Naive thymus-derived CD8-positive, alpha-beta T cell (primary cell): ENCODE data around the gene SPO11. TPM values are rescaled to one million over a fixed set of nuclear protein-coding genes. Genes with fewer than 3 reads are reported as not detected.

ENCODE experiments used
- ATAC-seq, 2 donors: fragments of 150-1000 bp; cut with Tn5 transposase in 1 of 2; sonication (Bioruptor Pico), chemical (Tn5 transposase) in 1 of 2; 1 replicate in 1 of 2; 2 replicates in 1 of 2; pipeline ENCODE4 v1.10.0; 2021; ENCODE audit warnings: mild to moderate bottlenecking in 2 of 2, moderate library complexity in 2 of 2
- POLR2A ChIA-PET: fragments of 350-600 bp; sonication (Branson Sonifier 250); formaldehyde crosslinking; loops from one replicate; lab custom pipeline; 2021; ENCODE audit warnings: antibody characterized with exemption; lab: Charles Lee
- DNase-seq, 10 donors: peaks; one replicate each; pipeline versions ENCODE4 v3.0.0 to v3.0.0-alpha.2; 2020 to 2022
- H3K27ac Mint-ChIP-seq, 10 donors: one replicate each; pipeline ENCODE4 v1.8.0; 2020 to 2022; ENCODE audit warnings: mild to moderate bottlenecking in 10 of 10, mixed read lengths in 10 of 10, moderate library complexity in 4 of 10, inconsistent platforms in 1 of 10
- H3K27me3 Mint-ChIP-seq, 5 donors: one replicate each; pipeline ENCODE4 v1.8.0; 2021 to 2022; ENCODE audit warnings: mixed read lengths in 5 of 5
- H3K36me3 Mint-ChIP-seq, 3 donors: one replicate each; pipeline ENCODE4 v1.8.0; 2020 to 2022; ENCODE audit warnings: mixed read lengths in 3 of 3, mild to moderate bottlenecking in 2 of 3, inconsistent platforms in 1 of 3
- H3K4me1 Mint-ChIP-seq, 4 donors: one replicate each; pipeline ENCODE4 v1.8.0; 2021 to 2022; ENCODE audit warnings: mixed read lengths in 4 of 4
- H3K4me3 Mint-ChIP-seq, 10 donors: one replicate each; pipeline ENCODE4 v1.8.0; 2020 to 2022; ENCODE audit warnings: mild to moderate bottlenecking in 10 of 10, mixed read lengths in 10 of 10, moderate library complexity in 6 of 10, inconsistent platforms in 1 of 10
- H3K9me3 Mint-ChIP-seq, 9 donors: one replicate each; pipeline ENCODE4 v1.8.0; 2020 to 2022; ENCODE audit warnings: mixed read lengths in 9 of 9, mild to moderate bottlenecking in 3 of 9, inconsistent platforms in 1 of 9, moderate library complexity in 1 of 9
- polyA plus RNA-seq, 3 donors: library from polyadenylated mRNA; unstranded; fragments of 300-500 nt; fragmentation: Illumina TruSeq; gene quantifications; one replicate each; pipeline ENCODE4 v1.2.3, GENCODE V29; 2021
- total RNA-seq, 8 experiments: library from RNA in 2 of 8; stranded (reverse) in 2 of 8; gene quantifications; one replicate each; pipeline ENCODE4 v1.2.3 and lab custom pipeline; 2021 to 2026

SPO11 gene
- total and polyA plus RNA-seq, 5 experiments from 2014 or later: not detected

GRCh38 chr20:57291694-57292093 is 37.9 kb upstream of the SPO11 start:
- Mint-ChIP-seq H3K27ac (no peak overlapping the region), H3K4me3 (no peak overlapping the region), H3K36me3 (no peaks in the 10 kb centered on the region), H3K27me3 (peaks cover 27 to 66% (median 43%) of the 10 kb centered on the region in 5 donors), H3K4me1 (peaks cover 0 to 2% (median under 1%) of the 10 kb centered on the region in 4 donors), H3K9me3 (no peaks in the 10 kb centered on the region)
- POLR2A ChIA-PET: no interaction called here
- ATAC-seq: no peak
- DNase-seq: no peak

- no peaks in the 10 kb centered on the region for H3K36me3 Mint-ChIP-seq
- ATAC-seq: no peak
- peaks cover 0 to 2% (median under 1%) of the 10 kb centered on the region in 4 donors for H3K4me1 Mint-ChIP-seq
- H3K4me3 Mint-ChIP-seq: no peak overlapping the region
- H3K27ac Mint-ChIP-seq: no peak overlapping the region
- POLR2A ChIA-PET: no interaction called here
- no peak for DNase-seq
- H3K27me3 Mint-ChIP-seq: peaks cover 21 to 57% (median 35%) of the 10 kb centered on the region in 5 donors
- H3K9me3 Mint-ChIP-seq: no peaks in the 10 kb centered on the region
Measured at GRCh38 chr20:57292611-57293010, 37.0 kb upstream of the SPO11 start.

GRCh38 chr20:57293995-57294394 is 35.6 kb upstream of the SPO11 start:
- Mint-ChIP-seq H3K9me3 (no peaks in the 10 kb centered on the region), H3K27ac (no peak overlapping the region), H3K27me3 (peaks cover 15 to 56% (median 26%) of the 10 kb centered on the region in 5 donors), H3K4me1 (peaks cover 0 to 1% (median 0%) of the 10 kb centered on the region in 4 donors), H3K36me3 (no peaks in the 10 kb centered on the region), H3K4me3 (no peak overlapping the region)
- ATAC-seq: no peak
- POLR2A ChIA-PET: no interaction called here
- DNase-seq: no peak

- ATAC-seq (no peak), DNase-seq (no peak)
- Mint-ChIP-seq H3K9me3 (no peaks in the 10 kb centered on the region), H3K4me1 (peaks cover 0 to 1% (median 0%) of the 10 kb centered on the region in 4 donors), H3K27ac (no peak overlapping the region), H3K27me3 (peaks cover 15 to 54% (median 26%) of the 10 kb centered on the region in 5 donors), H3K36me3 (no peaks in the 10 kb centered on the region), H3K4me3 (no peak overlapping the region)
- POLR2A ChIA-PET: no interaction called here
Measured at GRCh38 chr20:57294550-57294949, 35.1 kb upstream of the SPO11 start.

- Mint-ChIP-seq H3K4me3 (no peak overlapping the region), H3K36me3 (no peaks in the 10 kb centered on the region), H3K27me3 (peaks cover 0 to 33% (median 10%) of the 10 kb centered on the region in 5 donors), H3K27ac (peak overlapping the region in 1 of 10 donors; percentile 2), H3K4me1 (no peaks in the 10 kb centered on the region), H3K9me3 (no peaks in the 10 kb centered on the region)
- POLR2A ChIA-PET: no interaction called here
- ATAC-seq: no peak
- DNase-seq: no peak
Measured at GRCh38 chr20:57298457-57298856, 31.1 kb upstream of the SPO11 start.

GRCh38 chr20:57301026-57301425 is 28.6 kb upstream of the SPO11 start:
- H3K4me1 Mint-ChIP-seq: no peaks in the 10 kb centered on the region
- peaks cover 1 to 31% (median 8%) of the 10 kb centered on the region in 5 donors for H3K27me3 Mint-ChIP-seq
- DNase-seq (no peak), ATAC-seq (no peak)
- H3K4me3 Mint-ChIP-seq: no peak overlapping the region
- H3K36me3 Mint-ChIP-seq: no peaks in the 10 kb centered on the region
- H3K27ac Mint-ChIP-seq: no peak overlapping the region
- POLR2A ChIA-PET: no interaction called here
- no peaks in the 10 kb centered on the region for H3K9me3 Mint-ChIP-seq

GRCh38 chr20:57306747-57307146 is 22.9 kb upstream of the SPO11 start:
- Mint-ChIP-seq H3K27me3 (peaks cover 9 to 25% (median 14%) of the 10 kb centered on the region in 5 donors), H3K4me3 (no peak overlapping the region), H3K4me1 (no peaks in the 10 kb centered on the region), H3K9me3 (no peaks in the 10 kb centered on the region), H3K36me3 (no peaks in the 10 kb centered on the region), H3K27ac (no peak overlapping the region)
- POLR2A ChIA-PET: no interaction called here
- no peak for DNase-seq
- ATAC-seq: no peak

GRCh38 chr20:57308451-57309271 is 20.9 kb upstream of the SPO11 start:
- no peak overlapping the region for H3K27ac Mint-ChIP-seq
- peaks cover 6 to 14% (median 12%) of the 10 kb centered on the region in 5 donors for H3K27me3 Mint-ChIP-seq
- POLR2A ChIA-PET: no interaction called here
- H3K36me3 Mint-ChIP-seq: no peaks in the 10 kb centered on the region
- H3K4me3 Mint-ChIP-seq: no peak overlapping the region
- no peaks in the 10 kb centered on the region for H3K4me1 Mint-ChIP-seq
- no peak for DNase-seq
- no peaks in the 10 kb centered on the region for H3K9me3 Mint-ChIP-seq
- no peak for ATAC-seq

GRCh38 chr20:57309544-57310115 is 20.0 kb upstream of the SPO11 start:
- DNase-seq (no peak), ATAC-seq (no peak)
- H3K9me3 Mint-ChIP-seq: no peaks in the 10 kb centered on the region
- POLR2A ChIA-PET: no interaction called here
- peaks cover 6 to 17% (median 13%) of the 10 kb centered on the region in 5 donors for H3K27me3 Mint-ChIP-seq
- no peak overlapping the region for H3K27ac Mint-ChIP-seq
- H3K4me3 Mint-ChIP-seq: no peak overlapping the region
- H3K4me1 Mint-ChIP-seq: no peaks in the 10 kb centered on the region
- no peaks in the 10 kb centered on the region for H3K36me3 Mint-ChIP-seq

GRCh38 chr20:57310821-57311514 is 18.6 kb upstream of the SPO11 start:
- Mint-ChIP-seq H3K4me1 (no peaks in the 10 kb centered on the region), H3K4me3 (no peak overlapping the region), H3K36me3 (no peaks in the 10 kb centered on the region), H3K9me3 (no peaks in the 10 kb centered on the region), H3K27ac (no peak overlapping the region), H3K27me3 (peaks cover 8 to 20% (median 13%) of the 10 kb centered on the region in 5 donors)
- no peak for DNase-seq
- no peak for ATAC-seq
- POLR2A ChIA-PET: no interaction called here

GRCh38 chr20:57312138-57312537 is 17.5 kb upstream of the SPO11 start:
- no peak overlapping the region for H3K4me3 Mint-ChIP-seq
- ATAC-seq (no peak), DNase-seq (no peak)
- H3K9me3 Mint-ChIP-seq: no peaks in the 10 kb centered on the region
- no peaks in the 10 kb centered on the region for H3K4me1 Mint-ChIP-seq
- POLR2A ChIA-PET: no interaction called here
- no peaks in the 10 kb centered on the region for H3K36me3 Mint-ChIP-seq
- peaks cover 8 to 18% (median 12%) of the 10 kb centered on the region in 5 donors for H3K27me3 Mint-ChIP-seq
- H3K27ac Mint-ChIP-seq: no peak overlapping the region

- ATAC-seq: no peak
- no peak for DNase-seq
- H3K9me3 Mint-ChIP-seq: no peaks in the 10 kb centered on the region
- H3K36me3 Mint-ChIP-seq: no peaks in the 10 kb centered on the region
- no peaks in the 10 kb centered on the region for H3K4me1 Mint-ChIP-seq
- no peak overlapping the region for H3K4me3 Mint-ChIP-seq
- POLR2A ChIA-PET: no interaction called here
- no peak overlapping the region for H3K27ac Mint-ChIP-seq
- H3K27me3 Mint-ChIP-seq: peaks cover 2 to 17% (median 9%) of the 10 kb centered on the region in 5 donors
Measured at GRCh38 chr20:57313230-57313629, 16.4 kb upstream of the SPO11 start.

- H3K36me3 Mint-ChIP-seq: no peaks in the 10 kb centered on the region
- DNase-seq (no peak), ATAC-seq (no peak)
- no peak overlapping the region for H3K27ac Mint-ChIP-seq
- H3K4me3 Mint-ChIP-seq: no peak overlapping the region
- H3K9me3 Mint-ChIP-seq: no peaks in the 10 kb centered on the region
- POLR2A ChIA-PET: no interaction called here
- H3K4me1 Mint-ChIP-seq: no peaks in the 10 kb centered on the region
- peaks cover 5 to 21% (median 12%) of the 10 kb centered on the region in 5 donors for H3K27me3 Mint-ChIP-seq
Measured at GRCh38 chr20:57313951-57314350, 15.7 kb upstream of the SPO11 start.
